GM21529 (cell line): Measurements from ENCODE around the gene PLAC1.

Experiments
- ATAC-seq: cut with Tn5 transposase; IDR thresholded peaks from one replicate; pipeline ENCODE4 v1.9.1; 2021; ENCODE audit not compliant: unreplicated experiment

Gene PLAC1

DNA sequence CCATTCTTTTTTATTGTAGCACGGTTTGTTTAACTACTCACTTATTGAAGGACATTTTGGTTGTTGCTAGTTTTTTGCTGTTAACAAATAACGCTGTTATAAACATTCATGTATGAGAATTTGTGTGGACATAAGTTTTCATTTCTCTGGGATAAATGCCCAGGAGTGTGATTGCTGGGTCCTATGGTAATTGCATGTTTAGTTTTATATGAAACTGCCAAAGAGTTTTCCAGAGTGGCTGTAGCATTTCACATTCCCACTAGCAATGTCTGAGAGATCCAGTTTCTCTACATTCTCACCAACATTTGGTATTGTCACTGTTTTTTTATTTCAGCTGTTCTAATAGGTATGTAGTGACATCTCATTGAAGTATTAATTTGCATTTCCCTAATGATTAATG, 66.8 kb downstream of the PLAC1 start:
- ATAC-seq = no peak

- no peak for ATAC-seq
These were observed 69.5 kb downstream of the PLAC1 start for GRCh38 chrX:134588806-134589205.

- ATAC-seq = no peak
These were observed 77.4 kb downstream of the PLAC1 start for GRCh38 chrX:134580907-134581306.

GRCh38 chrX:134573683-134574035, 84.6 kb downstream of the PLAC1 start:
- ATAC-seq = no peak

DNA sequence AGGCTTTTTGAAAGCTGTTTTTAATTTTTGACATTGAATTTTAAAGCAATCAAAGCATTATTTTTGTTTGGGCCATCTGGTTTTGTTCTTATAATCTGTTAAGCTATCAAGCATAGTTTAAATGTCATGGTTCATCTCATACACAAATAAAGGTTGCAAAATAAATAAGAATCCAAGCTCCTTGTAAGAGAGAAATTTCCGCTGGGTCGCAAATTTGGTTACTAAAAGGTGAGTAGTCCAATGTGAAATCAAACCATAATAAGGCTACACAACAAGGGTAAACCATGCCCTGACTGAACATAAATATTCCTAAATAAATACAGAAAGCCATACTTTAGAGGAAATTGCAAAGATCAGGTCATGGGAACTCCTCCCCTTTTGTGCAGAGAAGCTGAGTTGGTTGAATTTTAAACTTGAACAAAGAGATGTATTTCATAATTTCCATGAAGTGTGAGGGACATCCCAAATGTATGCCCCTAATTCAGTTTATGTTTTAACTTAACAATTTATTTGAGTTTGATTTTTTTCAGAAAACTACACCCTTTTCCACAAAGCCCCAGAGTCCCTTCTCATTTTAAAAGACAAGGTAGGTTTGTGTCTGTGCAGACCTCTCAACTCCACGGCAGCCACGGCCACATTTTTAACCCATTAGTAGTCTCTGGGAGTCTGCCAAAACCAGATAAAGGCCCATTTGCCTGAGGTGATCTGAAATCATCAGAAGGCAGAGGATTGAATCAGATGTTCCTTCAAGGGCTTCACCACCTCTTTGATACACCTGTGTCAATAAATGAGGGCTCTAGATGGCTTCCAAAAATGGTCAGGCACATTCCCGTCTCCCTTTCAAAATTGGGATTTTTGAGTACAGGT, 85.2 kb downstream of the PLAC1 start:
- ATAC-seq = no peak

- ATAC-seq = no peak
These were observed 86.5 kb downstream of the PLAC1 start for GRCh38 chrX:134571796-134572195.

- peak; percentile 55 for ATAC-seq
These were observed 87.4 kb downstream of the PLAC1 start for GRCh38 chrX:134570899-134571298.

DNA sequence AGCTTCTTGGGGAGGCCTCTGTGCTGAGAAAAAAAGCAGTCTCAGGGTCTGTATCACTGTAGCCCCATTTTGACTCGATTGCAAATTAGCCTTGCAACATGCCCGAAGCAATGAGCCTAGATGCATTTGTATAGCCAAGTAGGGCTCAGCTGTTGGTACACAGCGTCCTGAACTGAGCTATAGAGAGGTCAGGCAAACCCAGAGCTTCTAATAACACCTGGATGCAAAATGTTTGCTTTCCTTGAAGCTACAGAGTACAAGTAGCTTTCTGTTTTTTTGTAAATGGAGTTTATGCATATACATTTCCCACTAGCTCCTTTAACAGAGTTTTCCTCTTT, 87.8 kb downstream of the PLAC1 start:
- ATAC-seq = no peak

GRCh38 chrX:134569306-134569705, 89.0 kb downstream of the PLAC1 start:
- ATAC-seq = no peak

- no peak for ATAC-seq
These were observed 89.8 kb downstream of the PLAC1 start for GRCh38 chrX:134568285-134569016.

- ATAC-seq = no peak
These were observed 91.8 kb downstream of the PLAC1 start for GRCh38 chrX:134566506-134566905.

- ATAC-seq = no peak
These were observed 96.3 kb downstream of the PLAC1 start for GRCh38 chrX:134562002-134562401.

- no peak for ATAC-seq
These were observed 100.1 kb downstream of the PLAC1 start for GRCh38 chrX:134558133-134558532.

DNA sequence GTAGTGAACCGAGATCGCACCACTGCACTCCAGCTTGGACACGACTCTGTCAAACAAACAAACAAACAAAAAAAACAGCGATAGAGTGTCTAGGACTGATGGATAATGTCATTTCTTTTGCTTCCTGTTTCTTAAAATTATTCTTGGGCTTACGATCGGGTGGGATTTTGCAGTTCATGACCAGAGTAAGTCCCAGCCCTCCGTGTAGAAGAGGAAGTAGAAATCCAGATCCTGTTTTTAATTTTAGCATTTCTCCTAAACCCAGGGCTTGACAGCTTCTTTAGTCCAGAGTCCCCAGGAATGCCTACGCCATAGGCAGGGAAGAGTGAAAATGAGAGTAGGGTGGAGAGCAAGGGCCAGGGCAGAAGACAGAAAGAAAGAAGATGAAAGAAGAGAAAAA, 104.0 kb downstream of the PLAC1 start:
- no peak for ATAC-seq

GRCh38 chrX:134552351-134552750, 105.9 kb downstream of the PLAC1 start:
- no peak for ATAC-seq

DNA sequence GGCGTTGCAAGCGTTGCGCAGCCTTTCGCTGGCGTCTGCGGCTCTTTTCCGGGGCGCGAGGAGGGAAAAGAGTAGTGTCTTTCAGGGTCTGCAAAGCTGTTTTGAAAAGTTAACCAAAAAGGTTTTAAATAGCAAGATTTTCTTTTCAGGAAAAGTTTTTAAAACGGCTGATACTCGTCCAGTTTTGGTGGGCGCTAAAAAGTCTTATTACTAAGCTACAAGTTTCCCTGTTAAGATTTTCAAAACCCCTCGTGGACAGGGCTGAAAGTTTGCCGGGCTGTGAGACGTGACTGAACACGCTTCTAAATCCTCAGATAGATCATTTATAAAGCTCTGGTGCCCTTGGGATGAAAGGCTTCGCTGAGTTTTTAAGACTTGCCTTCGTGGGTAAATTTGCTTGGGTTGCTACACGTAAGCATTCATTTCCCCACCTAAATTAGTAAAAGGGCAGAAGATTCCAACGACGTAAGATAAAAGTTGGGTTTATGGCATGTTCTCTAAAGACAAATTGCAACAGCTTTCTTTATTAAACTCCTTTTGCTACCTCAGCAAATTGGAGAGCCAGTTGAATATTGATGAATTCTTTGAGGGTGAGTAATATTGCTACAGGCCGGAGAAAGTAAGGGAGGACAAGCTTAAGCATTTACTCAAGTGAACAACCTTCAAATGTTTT, 106.8 kb downstream of the PLAC1 start:
- no peak for ATAC-seq

DNA sequence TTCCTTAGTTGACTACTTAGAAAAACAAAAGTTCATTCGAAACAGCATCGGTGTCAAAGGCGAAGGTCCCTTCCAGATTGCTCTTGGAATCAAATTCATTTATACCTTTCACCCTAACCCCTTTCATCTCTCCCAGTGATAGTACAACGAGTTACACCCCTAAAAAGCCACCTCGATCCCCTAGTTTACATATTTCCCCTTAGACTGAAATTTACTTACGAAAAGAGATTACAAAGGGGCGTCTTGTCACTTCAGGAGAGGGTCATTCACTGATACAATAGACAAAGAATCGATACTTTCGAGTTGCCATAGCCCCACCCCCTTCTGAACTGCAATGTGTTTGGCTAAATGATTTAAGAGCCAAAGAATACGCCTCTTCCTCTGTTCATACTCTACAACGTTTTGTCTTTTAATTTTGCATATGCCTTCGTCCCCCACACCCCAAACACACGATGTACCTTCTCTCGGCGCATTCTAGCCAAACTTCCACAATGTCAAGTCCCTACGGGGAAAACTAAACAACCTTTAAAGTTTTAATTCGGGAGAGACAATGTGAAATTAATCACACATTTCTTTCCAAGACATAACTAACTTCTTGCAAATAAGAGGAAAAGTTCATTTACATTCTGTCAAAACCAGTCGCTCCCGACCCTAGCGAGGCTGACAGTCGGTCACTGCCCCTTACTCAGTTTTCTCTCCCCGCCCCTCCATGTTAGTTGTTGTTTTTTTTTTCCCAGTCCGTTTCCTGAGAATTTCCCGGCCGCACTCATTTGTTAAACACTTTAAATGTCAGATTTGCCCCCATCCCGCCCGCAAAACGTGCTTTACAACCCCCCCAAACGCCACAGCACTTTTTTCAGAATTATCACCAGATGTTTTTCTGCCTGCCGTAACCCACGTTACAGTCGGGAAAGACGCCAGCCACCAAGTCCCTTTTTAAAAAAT, 109.7 kb downstream of the PLAC1 start:
- ATAC-seq = no peak

GRCh38 chrX:134547047-134547679, 111.1 kb downstream of the PLAC1 start:
- ATAC-seq = no peak

GRCh38 chrX:134546187-134546586, 112.1 kb downstream of the PLAC1 start:
- ATAC-seq = no peak

- ATAC-seq = no peak
These were observed 112.8 kb downstream of the PLAC1 start for GRCh38 chrX:134545510-134545909.
